Osteoblast (primary cell): ENCODE results near the gene OLA1. TPM values are rescaled to one million over a fixed set of nuclear protein-coding genes. Genes with fewer than 3 reads are reported as not detected.
A peak's percentile ranks its signal among the peaks of the same experiment; 100 is the strongest.

Experiments
- DNase-seq: peaks from one replicate; pipeline ENCODE4 v3.0.0; 2011; ENCODE audit warnings: low spot score, mixed read lengths; ENCODE audit not compliant: insufficient read length; ENCODE audit errors: missing footprints
- H2AFZ ChIP-seq: 2 replicates; pipeline ENCODE4 v1.6.0; 2011; ENCODE audit warnings: mild to moderate bottlenecking, low read length
- H3K27ac ChIP-seq: 2 replicates; pipeline ENCODE4 v1.5.1; 2011; ENCODE audit warnings: mild to moderate bottlenecking, low read depth, low read length, moderate library complexity
- H3K27me3 ChIP-seq: 2 replicates; pipeline ENCODE4 v1.6.0; 2012; ENCODE audit warnings: mild to moderate bottlenecking, control low read depth, inconsistent platforms, low read length, moderate library complexity; ENCODE audit not compliant: insufficient read depth
- H3K36me3 ChIP-seq: 2 replicates; pipeline ENCODE4 v1.5.1; 2011; ENCODE audit warnings: mild to moderate bottlenecking, low read length, control low read depth, moderate library complexity; ENCODE audit not compliant: insufficient read depth
- H3K4me1 ChIP-seq: 2 replicates; pipeline ENCODE4 v1.5.1; 2011; ENCODE audit warnings: mild to moderate bottlenecking, low read length, control low read depth, moderate library complexity; ENCODE audit not compliant: insufficient read depth
- H3K4me2 ChIP-seq: 2 replicates; pipeline ENCODE4 v1.6.0; 2011; ENCODE audit warnings: mild to moderate bottlenecking, low read length; ENCODE audit not compliant: insufficient read depth
- H3K4me3 ChIP-seq: fragments of 200-600 bp; sonication (generic); 3 replicates; pipeline ENCODE4 v1.5.1; 2012; ENCODE audit warnings: mild to moderate bottlenecking, low read length, inconsistent platforms; ENCODE audit not compliant: insufficient read depth
- H3K79me2 ChIP-seq: 2 replicates; pipeline ENCODE4 v1.6.0; 2012; ENCODE audit warnings: mild to moderate bottlenecking, low read length, control low read depth, inconsistent platforms; ENCODE audit not compliant: insufficient read depth
- H3K9me3 ChIP-seq: 2 replicates; pipeline ENCODE4 v1.5.1; 2011; ENCODE audit warnings: low read depth, low read length, control low read depth
- H4K20me1 ChIP-seq: 2 replicates; pipeline ENCODE4 v1.6.0; 2012; ENCODE audit warnings: mild to moderate bottlenecking, low read length, control low read depth; ENCODE audit not compliant: insufficient read depth
- total RNA-seq: library from RNA; depleted of rRNA; stranded (reverse); fragments of >200 nt; gene quantifications from 2 replicates; pipeline ENCODE4 v1.2.3, GENCODE V29; 2012
- TF ChIP-seq, protein P1 (sequence below): IDR thresholded peaks from 2 replicates; pipeline ENCODE4 v1.5.1; 2011; ENCODE audit warnings: mild to moderate bottlenecking, low read depth, low read length, moderate library complexity; ENCODE audit errors: extremely low read depth

Gene OLA1
- total RNA-seq, 1 donor = 79.3 TPM

DNA sequence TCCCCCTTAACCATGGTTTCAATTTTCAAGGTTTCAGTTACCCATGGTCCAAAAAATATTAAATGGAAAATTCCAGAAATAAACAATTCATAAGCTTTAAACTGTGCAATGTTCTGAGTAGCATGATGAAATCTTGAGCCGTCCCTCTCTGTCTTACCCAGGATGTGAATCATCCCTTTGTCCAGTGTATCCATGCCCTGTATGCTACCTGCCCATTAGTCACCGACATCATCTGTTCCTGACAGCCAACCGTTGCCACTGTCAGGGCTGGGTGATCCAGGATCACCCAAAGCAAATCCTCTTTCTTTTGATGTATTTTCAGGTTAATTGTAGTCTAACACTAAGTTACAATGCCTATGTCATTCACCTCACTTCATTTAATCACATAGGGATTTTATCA, 15.7 kb upstream of the OLA1 start:
- TF ChIP-seq, protein P1, sequence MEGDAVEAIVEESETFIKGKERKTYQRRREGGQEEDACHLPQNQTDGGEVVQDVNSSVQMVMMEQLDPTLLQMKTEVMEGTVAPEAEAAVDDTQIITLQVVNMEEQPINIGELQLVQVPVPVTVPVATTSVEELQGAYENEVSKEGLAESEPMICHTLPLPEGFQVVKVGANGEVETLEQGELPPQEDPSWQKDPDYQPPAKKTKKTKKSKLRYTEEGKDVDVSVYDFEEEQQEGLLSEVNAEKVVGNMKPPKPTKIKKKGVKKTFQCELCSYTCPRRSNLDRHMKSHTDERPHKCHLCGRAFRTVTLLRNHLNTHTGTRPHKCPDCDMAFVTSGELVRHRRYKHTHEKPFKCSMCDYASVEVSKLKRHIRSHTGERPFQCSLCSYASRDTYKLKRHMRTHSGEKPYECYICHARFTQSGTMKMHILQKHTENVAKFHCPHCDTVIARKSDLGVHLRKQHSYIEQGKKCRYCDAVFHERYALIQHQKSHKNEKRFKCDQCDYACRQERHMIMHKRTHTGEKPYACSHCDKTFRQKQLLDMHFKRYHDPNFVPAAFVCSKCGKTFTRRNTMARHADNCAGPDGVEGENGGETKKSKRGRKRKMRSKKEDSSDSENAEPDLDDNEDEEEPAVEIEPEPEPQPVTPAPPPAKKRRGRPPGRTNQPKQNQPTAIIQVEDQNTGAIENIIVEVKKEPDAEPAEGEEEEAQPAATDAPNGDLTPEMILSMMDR = no peak
- H3K27me3 ChIP-seq = peaks cover 10% of the 10 kb centered on the region
- H3K79me2 ChIP-seq = no peaks in the 10 kb centered on the region
- no peak overlapping the region for H3K4me2 ChIP-seq
- H2AFZ ChIP-seq = peak overlapping the region; percentile 51
- no peak overlapping the region for H3K27ac ChIP-seq
- no peak overlapping the region for H3K4me3 ChIP-seq
- no peaks in the 10 kb centered on the region for H3K9me3 ChIP-seq
- DNase-seq = peak; percentile 68
- peaks cover 5% of the 10 kb centered on the region for H3K4me1 ChIP-seq
- H3K36me3 ChIP-seq = no peaks in the 10 kb centered on the region
- no peaks in the 10 kb centered on the region for H4K20me1 ChIP-seq

DNA sequence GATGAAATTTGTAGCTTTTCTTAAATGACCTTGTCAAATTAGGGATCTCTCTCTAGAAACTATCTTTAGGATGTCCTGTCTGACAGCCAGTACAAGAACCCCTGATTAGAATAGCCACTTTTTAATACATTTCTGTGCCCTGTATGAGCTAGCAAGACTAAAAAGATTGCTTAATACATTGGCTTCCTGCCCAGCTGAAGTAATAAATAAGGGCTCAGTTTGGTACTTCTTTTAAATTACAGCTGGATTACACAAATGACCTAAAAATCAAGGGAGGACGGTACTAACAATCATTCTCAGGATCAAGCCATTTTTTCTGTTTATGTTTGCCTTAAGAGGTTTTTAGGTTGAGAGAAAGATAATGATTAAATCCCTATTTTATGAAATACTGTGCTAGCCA, 11.6 kb upstream of the OLA1 start:
- Histone ChIP-seq H2AFZ (no peak overlapping the region), H3K9me3 (no peaks in the 10 kb centered on the region), H4K20me1 (no peaks in the 10 kb centered on the region), H3K36me3 (no peaks in the 10 kb centered on the region), H3K4me3 (no peak overlapping the region), H3K27ac (no peak overlapping the region), H3K4me2 (no peak overlapping the region), H3K27me3 (no peaks in the 10 kb centered on the region), H3K79me2 (no peaks in the 10 kb centered on the region), H3K4me1 (peaks cover 5% of the 10 kb centered on the region)
- TF ChIP-seq, protein P1 = no peak
- peak; percentile 17 for DNase-seq

DNA sequence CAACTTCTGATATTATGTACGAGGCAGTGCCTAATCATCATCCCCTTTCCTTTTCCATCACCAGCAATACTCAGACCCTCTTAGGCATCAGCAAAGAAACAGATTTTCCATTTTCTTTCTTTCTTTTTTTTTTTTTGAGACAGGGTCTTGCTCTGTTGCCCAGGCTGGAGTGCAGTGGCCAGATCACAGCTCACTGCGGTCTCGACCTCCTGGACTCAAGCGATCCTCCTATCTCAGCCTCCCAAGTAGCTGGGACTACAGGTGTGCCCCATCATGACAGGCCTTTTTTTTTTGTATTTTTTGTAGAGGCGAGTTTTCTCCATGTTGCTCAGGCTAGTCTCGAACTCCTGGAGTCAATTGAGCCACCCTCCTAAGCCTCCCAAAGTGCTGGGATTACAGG, 5.9 kb upstream of the OLA1 start:
- no peaks in the 10 kb centered on the region for H3K36me3 ChIP-seq
- H2AFZ ChIP-seq = no peak overlapping the region
- H3K79me2 ChIP-seq = no peaks in the 10 kb centered on the region
- H3K4me1 ChIP-seq = no peaks in the 10 kb centered on the region
- no peak overlapping the region for H3K27ac ChIP-seq
- DNase-seq = no peak
- no peak overlapping the region for H3K4me3 ChIP-seq
- H4K20me1 ChIP-seq = no peaks in the 10 kb centered on the region
- H3K4me2 ChIP-seq = no peak overlapping the region
- TF ChIP-seq, protein P1 = no peak
- no peaks in the 10 kb centered on the region for H3K27me3 ChIP-seq
- H3K9me3 ChIP-seq = no peaks in the 10 kb centered on the region

DNA sequence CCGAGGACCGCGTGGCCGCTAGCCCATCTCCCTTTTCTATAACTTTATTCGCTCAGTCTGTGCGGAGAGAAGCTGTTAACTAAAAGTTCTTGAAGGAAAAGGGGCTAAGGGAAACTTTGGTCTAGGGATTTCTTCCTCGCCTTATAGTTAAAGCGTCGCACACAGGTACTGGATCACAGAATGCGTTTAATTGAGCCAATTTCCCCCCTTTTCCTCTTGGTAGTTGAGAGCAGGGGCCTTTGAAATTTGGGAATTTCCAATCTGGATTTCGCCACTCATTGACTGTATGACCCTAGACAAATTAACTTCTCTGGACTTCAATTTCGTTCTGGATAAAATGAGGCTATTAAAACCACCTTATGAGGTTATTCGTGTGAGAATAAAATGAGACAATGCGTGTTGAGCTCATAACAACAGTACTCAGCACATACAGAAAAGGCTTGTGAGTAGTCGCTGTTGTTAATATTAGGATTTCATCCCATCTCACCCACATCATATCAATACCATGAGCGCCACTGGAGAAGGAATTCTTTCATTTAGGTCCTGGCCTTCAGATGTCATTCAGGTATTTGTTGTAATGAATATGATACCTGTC, 763 bp upstream of the OLA1 start:
- Histone ChIP-seq H3K79me2 (peaks cover 42% of the 10 kb centered on the region), H4K20me1 (peaks cover 9% of the 10 kb centered on the region), H3K27me3 (no peaks in the 10 kb centered on the region), H3K27ac (peak overlapping the region; percentile 71), H3K4me2 (peak overlapping the region; percentile 86), H3K36me3 (peaks cover 7% of the 10 kb centered on the region), H3K4me1 (peaks cover 21% of the 10 kb centered on the region), H3K9me3 (no peaks in the 10 kb centered on the region), H3K4me3 (peak overlapping the region; percentile 96), H2AFZ (peak overlapping the region; percentile 99)
- DNase-seq = peak; percentile 21
- TF ChIP-seq, protein P1 = no peak
